Activated naive CD4-positive, alpha-beta T cell treated with anti-CD3 and anti-CD28 coated beads for 36 hours (primary cell): ENCODE data around the gene NR6A1. TPM values are rescaled to one million over a fixed set of nuclear protein-coding genes. Genes with fewer than 3 reads are reported as not detected.
A peak's percentile ranks its signal among the peaks of the same experiment; 100 is the strongest.

Experiments
- CTCF ChIA-PET: fragments of 350-600 bp; sonication (Branson Sonifier 250); formaldehyde crosslinking; loops from one replicate; lab custom pipeline; 2021; ENCODE audit warnings: antibody characterized with exemption; lab: Charles Lee
- DNase-seq: peaks from one replicate; pipeline ENCODE4 v3.0.0-alpha.2; 2020
- H3K27ac Mint-ChIP-seq: one replicate; pipeline ENCODE4 v1.8.0; 2021; ENCODE audit warnings: mild to moderate bottlenecking, mixed read lengths
- H3K27me3 Mint-ChIP-seq: one replicate; pipeline ENCODE4 v1.8.0; 2021; ENCODE audit warnings: low read depth, mixed read lengths
- H3K36me3 Mint-ChIP-seq: one replicate; pipeline ENCODE4 v1.8.0; 2021; ENCODE audit warnings: low read depth, mixed read lengths
- H3K4me1 Mint-ChIP-seq: one replicate; pipeline ENCODE4 v1.8.0; 2021; ENCODE audit warnings: low read depth, mixed read lengths
- H3K4me3 Mint-ChIP-seq: one replicate; pipeline ENCODE4 v1.8.0; 2021; ENCODE audit warnings: mild to moderate bottlenecking, moderate library complexity, mixed read lengths
- H3K9me3 Mint-ChIP-seq: one replicate; pipeline ENCODE4 v1.8.0; 2021; ENCODE audit warnings: mixed read lengths
- intact Hi-C: fragments of 100-400 bp; cut with micrococcal nuclease; formaldehyde crosslinking; loops from one replicate; pipeline ENCODE4 v1.15.1; 2023
- total RNA-seq, 2 experiments: library from RNA; stranded (reverse); gene quantifications; one replicate each; pipeline ENCODE4 v1.2.3, GENCODE V29; 2021

NR6A1 gene
- total RNA-seq, 2 experiments from 2014 or later, result 1.8 TPM

DNA sequence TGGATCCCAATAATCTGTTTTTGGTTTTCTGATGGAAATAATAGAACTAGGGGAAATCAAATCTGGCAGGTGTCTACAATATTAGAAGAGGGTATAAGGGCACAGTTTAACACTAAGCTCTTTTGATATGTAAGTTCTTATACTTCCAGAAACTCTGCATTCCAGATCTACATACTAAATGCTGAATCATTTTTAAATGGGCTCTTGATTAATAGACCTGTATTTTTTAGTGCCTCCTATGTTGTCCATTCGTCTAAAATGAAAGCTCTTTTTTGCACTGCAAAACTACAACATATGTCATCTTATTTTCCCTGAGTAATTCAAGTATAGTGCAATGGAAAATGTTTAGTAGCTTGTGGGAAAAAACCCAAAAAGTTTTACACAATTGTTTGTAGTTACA lies 44.2 kb downstream of the NR6A1 start:
- Mint-ChIP-seq H3K9me3 (no peaks in the 10 kb centered on the region), H3K27me3 (peaks cover 13% of the 10 kb centered on the region), H3K36me3 (peaks cover 2% of the 10 kb centered on the region), H3K27ac (no peak overlapping the region), H3K4me3 (no peak overlapping the region), H3K4me1 (peaks cover 11% of the 10 kb centered on the region)
- CTCF ChIA-PET, result interaction anchor here (1.1 to 1.7 kb wide), 3 partner anchors 14 to 110 kb away, joined by 3 to 7 read pairs (median 5); no protein-coding TSS in a partner anchor
- intact Hi-C loops, result no loop called here
- no peak for DNase-seq

GRCh38 chr9:124725068-124725452 lies 46.1 kb downstream of the NR6A1 start:
- no peak overlapping the region for H3K4me3 Mint-ChIP-seq
- peaks cover 11% of the 10 kb centered on the region for H3K4me1 Mint-ChIP-seq
- H3K9me3 Mint-ChIP-seq, result no peaks in the 10 kb centered on the region
- intact Hi-C loops, result no loop called here
- no peak overlapping the region for H3K27ac Mint-ChIP-seq
- DNase-seq, result no peak
- CTCF ChIA-PET, result interaction anchor here (0.7 to 1.4 kb wide), 3 partner anchors 12 to 46 kb away, joined by 3 to 4 read pairs (median 4); partner anchors contain the start of gene NR6A1
- no peaks in the 10 kb centered on the region for H3K36me3 Mint-ChIP-seq
- H3K27me3 Mint-ChIP-seq, result peaks cover 7% of the 10 kb centered on the region

- H3K9me3 Mint-ChIP-seq, result no peaks in the 10 kb centered on the region
- H3K4me3 Mint-ChIP-seq, result no peak overlapping the region
- intact Hi-C loops, result no loop called here
- peaks cover 7% of the 10 kb centered on the region for H3K27me3 Mint-ChIP-seq
- H3K4me1 Mint-ChIP-seq, result peaks cover 11% of the 10 kb centered on the region
- no peak overlapping the region for H3K27ac Mint-ChIP-seq
- CTCF ChIA-PET, result interaction anchor here (0.7 to 1.4 kb wide), 6 partner anchors 10 to 130 kb away, joined by 3 to 7 read pairs (median 4); partner anchors contain the start of gene NR6A1
- H3K36me3 Mint-ChIP-seq, result no peaks in the 10 kb centered on the region
- no peak for DNase-seq
Observed at GRCh38 chr9:124724415-124725067, 46.6 kb downstream of the NR6A1 start.

GRCh38 chr9:124723352-124723751 lies 47.8 kb downstream of the NR6A1 start:
- Mint-ChIP-seq H3K27me3 (peaks cover 7% of the 10 kb centered on the region), H3K27ac (no peak overlapping the region), H3K9me3 (no peaks in the 10 kb centered on the region), H3K4me3 (no peak overlapping the region), H3K36me3 (no peaks in the 10 kb centered on the region), H3K4me1 (peaks cover 11% of the 10 kb centered on the region)
- CTCF ChIA-PET, result interaction anchor here (0.9 to 1.4 kb wide), 2 partner anchors 106 to 129 kb away, joined by 4 to 7 read pairs; no protein-coding TSS in a partner anchor
- DNase-seq, result no peak
- intact Hi-C loops, result no loop called here

GRCh38 chr9:124721109-124721906 lies 49.8 kb downstream of the NR6A1 start:
- Mint-ChIP-seq H3K27me3 (peaks cover 7% of the 10 kb centered on the region), H3K4me3 (no peak overlapping the region), H3K4me1 (peaks cover 15% of the 10 kb centered on the region), H3K27ac (no peak overlapping the region), H3K9me3 (no peaks in the 10 kb centered on the region), H3K36me3 (no peaks in the 10 kb centered on the region)
- intact Hi-C loops, result no loop called here
- DNase-seq, result no peak
- CTCF ChIA-PET, result no interaction called here

- Mint-ChIP-seq H3K9me3 (no peaks in the 10 kb centered on the region), H3K27ac (no peak overlapping the region), H3K36me3 (no peaks in the 10 kb centered on the region), H3K4me1 (peaks cover 15% of the 10 kb centered on the region), H3K4me3 (no peak overlapping the region), H3K27me3 (peaks cover 7% of the 10 kb centered on the region)
- CTCF ChIA-PET, result interaction anchor here (0.6 kb wide), 1 partner anchor 59 kb away, joined by 4 read pairs; no protein-coding TSS in a partner anchor
- intact Hi-C loops, result no loop called here
- DNase-seq, result no peak
Observed at GRCh38 chr9:124720429-124721108, 50.5 kb downstream of the NR6A1 start.

GRCh38 chr9:124718928-124719327 lies 52.2 kb downstream of the NR6A1 start:
- Mint-ChIP-seq H3K9me3 (no peaks in the 10 kb centered on the region), H3K4me1 (peaks cover 11% of the 10 kb centered on the region), H3K27ac (no peak overlapping the region), H3K36me3 (no peaks in the 10 kb centered on the region), H3K4me3 (no peak overlapping the region), H3K27me3 (peaks cover 4% of the 10 kb centered on the region)
- CTCF ChIA-PET, result interaction anchor here (2.4 kb wide), 1 partner anchor 102 kb away, joined by 10 read pairs; no protein-coding TSS in a partner anchor
- no peak for DNase-seq
- intact Hi-C loops, result no loop called here

- CTCF ChIA-PET, result interaction anchor here (0.9 to 2.4 kb wide), 2 partner anchors 100 to 104 kb away, joined by 4 to 10 read pairs; no protein-coding TSS in a partner anchor
- Mint-ChIP-seq H3K9me3 (no peaks in the 10 kb centered on the region), H3K4me1 (peaks cover 11% of the 10 kb centered on the region), H3K4me3 (no peak overlapping the region), H3K36me3 (no peaks in the 10 kb centered on the region), H3K27ac (no peak overlapping the region), H3K27me3 (peaks cover 4% of the 10 kb centered on the region)
- no peak for DNase-seq
- intact Hi-C loops, result no loop called here
Observed at GRCh38 chr9:124717597-124717996, 53.5 kb downstream of the NR6A1 start.

DNA sequence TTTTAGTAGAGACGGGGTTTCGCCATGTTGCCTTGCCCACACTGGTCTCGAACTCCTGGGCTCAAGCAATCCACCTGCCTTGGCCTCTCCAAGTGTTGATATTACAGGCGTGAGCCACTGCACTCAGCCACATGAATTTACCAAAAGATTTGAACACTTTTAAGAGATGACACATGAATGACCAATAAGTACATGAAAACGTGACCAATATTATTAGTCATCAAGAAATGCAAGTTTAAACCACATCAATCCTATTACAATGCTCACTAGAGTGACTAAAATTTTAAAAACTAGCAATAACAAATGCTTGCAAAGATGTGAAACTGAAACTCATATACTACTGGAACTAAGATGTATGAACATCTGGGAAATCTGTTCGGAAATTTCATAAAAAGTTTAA lies 54.3 kb downstream of the NR6A1 start:
- Mint-ChIP-seq H3K27me3 (peaks cover 5% of the 10 kb centered on the region), H3K9me3 (no peaks in the 10 kb centered on the region), H3K36me3 (no peaks in the 10 kb centered on the region), H3K4me1 (peaks cover 11% of the 10 kb centered on the region), H3K4me3 (no peak overlapping the region), H3K27ac (no peak overlapping the region)
- CTCF ChIA-PET, result interaction anchor here (1.9 kb wide), 1 partner anchor 100 kb away, joined by 6 read pairs; no protein-coding TSS in a partner anchor
- DNase-seq, result peak; percentile 18
- intact Hi-C loops, result no loop called here

GRCh38 chr9:124710766-124711165 lies 60.3 kb downstream of the NR6A1 start:
- Mint-ChIP-seq H3K36me3 (no peaks in the 10 kb centered on the region), H3K4me1 (no peaks in the 10 kb centered on the region), H3K9me3 (no peaks in the 10 kb centered on the region), H3K27ac (no peak overlapping the region), H3K27me3 (peaks cover 3% of the 10 kb centered on the region), H3K4me3 (no peak overlapping the region)
- intact Hi-C loops, result no loop called here
- no peak for DNase-seq
- CTCF ChIA-PET, result interaction anchor here (0.7 to 7.4 kb wide), 5 partner anchors 87 to 159 kb away, joined by 3 to 115 read pairs (median 10); no protein-coding TSS in a partner anchor

DNA sequence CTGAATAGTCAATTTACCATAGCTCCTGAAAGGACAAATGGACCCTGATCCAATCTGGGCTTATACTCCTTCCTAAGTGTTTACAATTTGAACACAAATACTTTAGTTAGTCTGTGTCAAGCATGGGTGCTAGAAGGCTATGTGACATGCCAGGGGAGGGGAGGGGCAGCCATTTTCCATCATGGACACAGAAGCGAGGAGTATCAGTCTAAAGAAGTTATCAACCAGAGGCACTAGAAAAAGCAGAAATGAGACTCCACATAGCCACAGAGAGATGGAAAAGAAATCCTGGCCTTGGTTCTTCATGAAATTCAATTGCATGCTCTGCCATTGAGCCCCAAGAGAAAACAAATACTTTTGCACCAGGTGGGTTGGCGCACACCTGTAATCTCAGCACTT lies 61.8 kb downstream of the NR6A1 start:
- no peak for DNase-seq
- no peak overlapping the region for H3K4me3 Mint-ChIP-seq
- intact Hi-C loops, result no loop called here

More for the DNA sequence above, 61.8 kb downstream of the NR6A1 start:
- H3K36me3 Mint-ChIP-seq, result no peaks in the 10 kb centered on the region
- H3K4me1 Mint-ChIP-seq, result no peaks in the 10 kb centered on the region
- no peak overlapping the region for H3K27ac Mint-ChIP-seq
- H3K9me3 Mint-ChIP-seq, result no peaks in the 10 kb centered on the region
- CTCF ChIA-PET, result interaction anchor here (1.8 to 7.4 kb wide), 2 partner anchors 50 to 92 kb away, joined by 4 to 115 read pairs; no protein-coding TSS in a partner anchor
- peaks cover 3% of the 10 kb centered on the region for H3K27me3 Mint-ChIP-seq
